ENCODE results near the gene DPEP1.
"Not testable (repeated sequence)": the region's sequence is repeated elsewhere in the genome, so short reads cannot be mapped to it uniquely, and the experiment has no call there.

DPEP1 gene
- 0 to 0.09 (median 0) reads per million in 18 experiments for total RNA-seq

DNA sequence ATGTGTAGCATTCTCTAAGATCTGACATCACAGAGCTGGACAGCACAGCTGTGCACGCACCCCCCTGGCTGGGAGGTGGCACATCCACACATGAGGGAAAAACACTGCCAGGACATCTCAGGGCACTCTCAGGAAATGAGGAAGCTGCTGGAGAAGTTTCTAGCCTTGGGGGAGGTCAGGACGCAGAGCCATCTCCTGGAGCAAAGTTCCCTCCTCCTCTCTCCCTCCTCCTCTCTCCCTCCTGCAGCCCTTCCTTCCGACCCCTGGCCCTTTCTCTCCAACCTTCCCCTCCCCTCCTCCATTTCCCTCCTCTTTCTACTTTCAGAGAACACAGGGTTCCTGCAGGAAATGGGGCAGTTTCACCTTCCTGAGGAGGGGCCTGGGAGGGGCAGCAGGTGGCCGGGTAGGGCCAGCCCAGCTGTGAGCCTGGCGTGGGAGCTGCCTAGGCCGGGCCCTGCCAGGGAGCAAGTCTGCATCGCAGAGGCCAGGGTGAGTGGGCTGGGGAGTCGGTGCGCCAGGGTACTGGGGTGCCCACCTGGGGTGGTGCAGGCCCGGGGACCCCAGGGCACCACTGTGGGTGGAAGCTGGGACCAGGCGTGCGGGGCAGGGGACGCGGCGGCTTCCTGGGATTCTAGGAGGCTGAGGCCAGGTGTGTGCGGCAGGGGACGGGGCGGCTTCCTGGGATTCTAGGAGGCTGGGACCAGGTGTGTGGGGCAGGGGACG, at the start of gene DPEP1:
Gene DPEP1 (plus strand): TSS at position 412 of the 723 bp plus-strand sequence. CDS start 16,769 bp downstream, outside the sequence.
- DNase-seq = peak; percentile 27 to 52

DNA sequence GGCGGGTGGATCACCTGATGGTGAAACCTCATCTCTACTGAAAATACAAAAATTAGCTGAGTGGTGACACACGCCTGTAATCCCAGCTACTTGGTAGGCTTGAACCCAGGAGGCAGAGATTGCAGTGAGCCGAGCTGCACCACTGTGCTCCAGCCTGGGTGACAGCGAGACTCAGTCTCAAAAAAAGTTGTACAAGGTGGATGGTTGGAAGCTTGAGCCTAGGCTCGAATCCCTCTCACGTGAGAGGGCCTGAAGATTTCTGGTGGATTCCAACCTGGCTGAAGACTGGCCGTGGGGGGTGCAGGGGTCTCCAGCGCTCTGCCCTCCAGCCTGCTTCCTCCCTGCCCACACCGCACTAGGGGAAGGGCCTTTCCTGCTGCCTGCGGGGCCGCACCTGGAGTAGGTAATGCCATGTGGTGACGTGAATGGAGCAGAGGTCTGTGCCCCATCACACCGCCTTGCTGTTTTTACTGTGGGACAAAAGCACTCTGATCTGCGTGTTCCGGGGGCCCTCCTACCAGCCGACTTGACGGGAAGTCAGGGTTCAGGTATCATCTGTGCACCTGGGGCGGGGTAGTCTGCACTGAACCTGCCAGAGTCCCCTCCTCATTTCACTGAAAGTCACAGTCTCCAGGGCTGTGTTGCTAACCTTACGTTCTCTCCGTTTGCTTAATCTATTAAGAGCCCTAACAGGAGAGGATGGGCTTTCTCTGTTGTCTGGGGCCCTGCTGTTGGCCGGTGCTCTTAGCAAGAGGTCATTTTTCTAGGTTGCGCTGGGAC, 48.8 kb upstream of the DPEP1 start:
- DNase-seq = no peak

DNA sequence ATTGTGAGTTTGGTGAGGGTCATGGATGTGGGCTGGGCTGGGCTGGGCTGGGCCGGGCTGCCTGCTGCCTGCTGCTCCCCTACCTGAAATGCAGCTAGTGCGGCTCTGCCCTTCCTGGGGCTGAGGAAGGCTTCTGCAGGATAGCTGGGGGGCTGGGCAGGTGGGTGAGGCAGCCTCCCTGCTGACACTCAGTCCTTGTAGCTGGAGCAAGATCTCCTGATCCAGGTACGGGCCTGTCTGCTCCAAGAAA, 48.3 kb upstream of the DPEP1 start:
- DNase-seq = no peak

DNA sequence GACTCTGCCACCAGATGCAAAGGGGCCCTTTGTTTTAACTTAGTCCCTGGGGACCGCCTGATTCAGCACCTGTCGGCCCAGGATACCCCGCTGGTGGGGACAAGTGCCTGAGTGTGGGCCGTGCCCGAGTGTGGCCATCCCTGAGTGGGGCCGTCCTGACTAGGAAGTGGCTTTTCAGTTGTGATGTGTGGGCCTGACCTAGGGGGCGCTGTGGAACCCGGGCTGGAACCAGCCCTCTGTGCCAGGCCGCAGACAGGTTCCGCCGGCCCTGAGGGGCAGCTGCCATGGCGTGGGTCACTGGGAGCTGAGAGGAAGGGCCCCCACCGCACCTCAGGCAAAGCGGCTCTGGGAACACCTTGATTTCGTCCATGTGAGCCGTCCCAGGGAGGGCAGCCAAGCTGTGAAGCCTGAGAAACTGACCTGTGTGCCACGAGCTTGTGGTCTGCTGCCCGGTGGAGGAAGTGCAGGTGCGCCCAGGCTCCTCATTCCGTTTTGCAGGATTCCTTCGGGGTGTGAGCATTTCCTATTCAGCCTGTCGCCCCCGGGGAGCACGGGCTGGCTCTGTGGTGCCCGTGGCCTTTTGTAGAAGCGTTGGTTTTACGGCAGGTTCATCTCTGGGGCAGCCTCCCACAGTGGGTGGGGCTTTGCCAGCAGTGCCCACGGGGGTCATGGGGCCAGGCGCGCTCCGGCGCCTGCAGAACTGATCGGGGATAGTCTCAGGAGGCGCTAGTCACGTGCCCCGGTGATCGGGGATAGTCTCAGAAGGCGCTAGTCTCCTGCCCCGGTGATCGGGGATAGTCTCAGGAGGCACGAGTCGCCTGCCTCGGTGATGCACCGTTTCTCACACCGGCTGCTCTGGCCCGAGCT, 47.7 kb upstream of the DPEP1 start:
- DNase-seq = peak; percentile 64 to 82

DNA sequence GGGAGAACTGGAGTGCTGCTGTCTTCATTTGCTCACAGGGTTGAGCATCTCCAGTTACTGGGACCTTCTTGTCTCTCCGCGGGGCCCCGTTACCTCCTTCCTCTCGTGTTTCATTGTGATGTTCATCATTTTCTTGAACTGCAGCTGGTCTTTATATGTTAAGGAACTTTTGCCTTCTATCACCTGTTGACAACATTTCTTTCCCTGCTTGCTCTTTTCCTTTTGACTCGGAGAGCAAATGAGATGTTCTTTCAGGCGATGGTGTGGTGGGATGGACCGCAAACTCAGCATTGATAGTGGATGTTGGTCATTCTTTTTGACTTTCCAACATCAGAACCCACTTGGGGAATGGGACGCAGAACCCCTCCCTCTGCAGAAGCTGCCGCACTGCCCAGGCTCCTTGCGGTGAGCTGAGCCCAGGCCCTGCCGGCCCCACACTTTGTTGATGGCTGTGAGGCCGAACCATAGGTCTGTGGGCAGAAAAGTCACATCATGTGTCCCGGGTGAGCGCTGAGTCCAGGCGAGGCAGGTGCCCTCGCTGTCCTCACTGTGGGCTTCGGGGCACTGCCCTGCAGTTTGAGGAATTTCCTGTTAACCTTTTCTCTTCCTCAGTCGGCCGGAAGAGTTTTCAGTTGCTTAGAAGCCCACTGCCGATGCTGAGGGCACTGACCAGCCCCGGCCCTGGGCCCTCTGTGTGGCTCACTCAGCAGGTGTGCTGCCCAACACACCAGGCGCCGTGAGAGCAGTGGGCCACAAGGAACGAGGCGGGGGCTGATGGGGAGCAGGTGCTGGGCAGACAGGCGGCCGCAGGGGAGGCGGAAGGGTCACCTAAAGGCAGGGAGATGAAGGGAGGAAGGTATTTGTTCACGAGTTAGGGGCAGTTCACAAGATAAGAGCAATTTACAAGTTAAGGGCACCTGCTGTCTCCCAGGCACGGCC, 45.5 kb upstream of the DPEP1 start:
- DNase-seq = no peak

DNA sequence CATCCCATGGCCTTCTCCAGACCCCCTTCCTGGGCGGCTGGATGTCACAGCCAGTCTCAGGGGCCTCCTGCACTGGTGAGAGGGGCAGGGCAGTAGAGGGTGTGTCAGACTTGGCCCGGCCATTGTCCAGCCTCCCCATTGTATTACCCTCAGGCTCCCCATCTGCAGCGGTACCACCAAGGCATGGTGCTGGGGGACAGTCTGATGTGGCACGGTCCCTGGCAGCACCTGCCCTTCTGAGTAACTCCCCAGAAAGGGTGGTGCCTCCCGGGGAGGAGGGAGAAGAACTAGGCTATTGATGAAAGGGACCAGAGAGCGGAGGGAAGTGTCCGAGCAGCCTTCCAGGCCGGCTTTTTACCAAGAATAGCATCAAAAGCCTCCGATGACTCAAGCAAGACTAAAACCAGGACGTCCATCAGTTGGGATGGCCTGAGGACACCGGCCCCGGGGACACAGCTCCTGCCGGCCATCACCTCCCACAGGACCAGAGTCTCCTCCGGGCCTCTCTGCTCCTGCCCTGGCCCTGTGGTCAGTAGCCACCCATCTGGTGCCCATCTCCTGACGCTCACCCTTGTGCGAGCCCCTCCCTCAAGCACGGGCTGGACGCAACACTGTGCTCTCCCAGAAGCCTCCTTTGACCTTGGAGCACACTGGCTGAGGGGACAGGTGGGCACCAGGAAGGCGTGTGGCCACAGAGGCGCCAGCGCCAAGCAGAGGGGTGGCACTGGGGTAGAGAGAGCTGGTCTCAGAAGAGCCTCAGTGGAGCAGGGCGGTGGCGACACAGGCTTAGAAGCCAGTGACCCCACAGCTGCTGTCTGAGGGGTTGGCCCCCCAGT, 43.7 kb upstream of the DPEP1 start:
- DNase-seq = no peak

DNA sequence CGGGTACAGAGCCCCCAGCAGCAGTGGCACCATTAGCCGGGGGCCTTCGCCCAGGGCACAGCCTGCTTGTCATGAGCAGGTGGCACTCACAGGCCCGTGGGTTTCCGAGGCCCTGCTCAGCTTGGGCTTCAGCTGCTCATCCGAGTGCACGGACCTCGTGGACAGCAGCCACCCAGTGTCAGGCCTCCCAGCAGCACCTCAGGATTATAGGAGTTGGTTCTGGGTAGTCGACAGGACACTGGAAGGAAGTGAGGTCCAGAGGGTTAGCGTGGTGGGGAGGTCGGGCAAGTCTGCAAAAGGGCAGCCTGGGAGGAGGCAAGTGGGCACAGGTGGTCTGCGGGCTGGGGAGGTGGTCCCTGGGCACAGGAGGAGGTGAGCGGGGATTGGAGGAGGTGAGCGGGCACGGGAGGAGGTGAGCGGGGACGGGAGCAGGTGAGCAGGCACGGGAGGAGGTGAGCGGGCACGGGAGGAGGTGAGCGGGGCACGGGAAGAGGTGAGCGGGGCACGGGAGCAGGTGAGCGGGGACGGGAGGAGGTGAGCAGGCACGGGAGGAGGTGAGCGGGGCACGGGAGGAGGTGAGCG, 43.0 kb upstream of the DPEP1 start:
- DNase-seq = no peak

DNA sequence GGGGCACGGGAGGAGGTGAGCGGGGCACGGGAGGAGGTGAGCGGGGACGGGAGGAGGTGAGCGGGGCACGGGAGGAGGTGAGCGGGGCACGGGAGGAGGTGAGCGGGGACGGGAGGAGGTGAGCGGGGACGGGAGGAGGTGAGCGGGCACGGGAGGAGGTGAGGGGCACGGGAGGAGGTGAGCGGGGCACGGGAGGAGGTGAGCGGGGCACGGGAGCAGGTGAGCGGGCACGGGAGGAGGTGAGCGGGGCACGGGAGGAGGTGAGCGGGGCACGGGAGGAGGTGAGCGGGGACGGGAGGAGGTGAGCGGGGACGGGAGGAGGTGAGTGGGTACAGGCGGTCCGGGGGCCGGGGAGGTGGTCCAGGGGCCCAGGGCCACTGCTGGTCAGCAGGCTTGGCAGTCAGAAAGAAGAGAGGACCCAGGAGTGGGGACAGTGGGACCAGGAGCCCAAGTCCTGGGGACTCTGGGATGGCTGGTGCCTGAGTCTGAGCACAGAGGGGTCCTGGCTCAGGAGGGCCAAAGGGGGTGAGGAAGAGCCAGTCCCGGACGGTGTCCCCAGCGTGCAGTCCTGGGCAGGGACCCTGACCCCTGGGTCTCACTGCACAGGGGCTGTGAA, 42.4 kb upstream of the DPEP1 start:
- not testable (repeated sequence) for DNase-seq

DNA sequence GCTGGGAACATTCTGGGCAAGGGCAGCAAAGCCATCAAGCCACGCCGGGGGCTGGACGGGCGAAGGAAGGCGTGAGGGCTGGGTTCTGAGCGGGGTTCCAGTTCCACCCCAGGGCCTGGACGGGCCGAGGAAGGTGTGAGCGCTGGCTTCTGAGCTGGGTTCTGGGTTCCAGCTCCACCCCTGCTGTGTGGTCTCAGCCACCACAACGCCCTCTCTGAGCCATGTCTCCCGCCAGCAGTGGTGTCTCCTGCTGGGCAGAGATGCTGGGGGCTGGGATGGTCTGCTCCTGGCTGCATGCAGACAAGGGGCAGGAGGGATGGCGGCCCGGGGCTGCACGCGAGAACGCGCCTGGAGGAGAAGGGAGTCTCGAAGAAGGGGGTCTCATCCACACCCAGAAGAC, 41.8 kb upstream of the DPEP1 start:
- no peak for DNase-seq

DNA sequence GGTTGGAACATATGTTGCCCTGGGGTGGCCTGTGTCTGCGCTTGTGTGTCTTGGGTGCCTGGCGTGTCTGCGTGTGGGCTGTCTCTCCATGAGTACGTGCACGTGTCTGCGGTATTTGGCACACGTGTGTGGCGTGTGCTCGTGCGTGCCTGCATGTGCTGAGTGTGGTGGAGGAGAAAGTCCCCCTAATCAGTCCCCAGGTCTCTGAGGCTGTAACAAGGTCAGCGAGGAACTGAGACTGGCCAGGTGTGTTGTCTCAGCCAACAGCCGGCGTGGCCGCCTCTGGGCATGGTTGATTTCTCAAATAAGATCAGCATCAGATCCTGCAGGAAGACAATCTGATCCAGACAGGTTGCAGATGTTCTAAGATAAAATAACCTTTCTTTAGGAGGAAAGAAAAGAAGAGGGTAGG, 41.4 kb upstream of the DPEP1 start:
- DNase-seq = no peak

DNA sequence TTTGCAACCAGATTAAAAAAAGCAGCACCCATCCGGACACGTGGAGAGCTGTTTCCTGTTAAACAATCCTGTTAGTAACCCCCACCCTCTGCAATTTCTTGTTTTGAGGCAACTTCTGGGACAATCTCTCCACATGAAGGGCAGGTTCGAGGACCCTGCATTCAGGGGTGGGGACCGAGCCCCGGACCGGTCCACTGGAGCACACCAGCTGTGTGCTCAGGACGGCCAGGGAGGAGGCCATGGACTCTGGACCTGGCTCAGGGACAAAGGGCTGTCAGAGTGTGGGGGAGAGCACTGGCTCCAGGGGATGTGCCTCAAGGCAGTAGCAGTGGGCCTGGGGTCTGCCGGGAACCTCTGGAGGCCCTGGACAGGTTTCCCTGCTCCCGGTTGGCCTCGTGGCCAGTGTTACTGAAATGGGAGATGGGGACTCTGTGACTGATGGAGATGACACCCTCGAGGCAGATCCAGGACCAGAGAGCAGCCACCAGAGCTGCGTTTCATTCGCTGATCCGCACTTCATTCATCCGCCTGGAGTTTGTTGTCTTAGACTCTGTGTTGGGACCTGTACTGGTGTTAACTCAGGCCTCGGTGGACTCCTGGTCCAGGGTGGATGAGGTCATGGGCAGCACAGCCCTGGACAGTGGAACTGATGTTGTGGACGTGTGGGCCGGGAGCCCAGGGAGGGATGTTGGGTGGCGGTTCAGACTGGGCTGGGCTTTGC, 40.8 kb upstream of the DPEP1 start:
- DNase-seq = no peak

DNA sequence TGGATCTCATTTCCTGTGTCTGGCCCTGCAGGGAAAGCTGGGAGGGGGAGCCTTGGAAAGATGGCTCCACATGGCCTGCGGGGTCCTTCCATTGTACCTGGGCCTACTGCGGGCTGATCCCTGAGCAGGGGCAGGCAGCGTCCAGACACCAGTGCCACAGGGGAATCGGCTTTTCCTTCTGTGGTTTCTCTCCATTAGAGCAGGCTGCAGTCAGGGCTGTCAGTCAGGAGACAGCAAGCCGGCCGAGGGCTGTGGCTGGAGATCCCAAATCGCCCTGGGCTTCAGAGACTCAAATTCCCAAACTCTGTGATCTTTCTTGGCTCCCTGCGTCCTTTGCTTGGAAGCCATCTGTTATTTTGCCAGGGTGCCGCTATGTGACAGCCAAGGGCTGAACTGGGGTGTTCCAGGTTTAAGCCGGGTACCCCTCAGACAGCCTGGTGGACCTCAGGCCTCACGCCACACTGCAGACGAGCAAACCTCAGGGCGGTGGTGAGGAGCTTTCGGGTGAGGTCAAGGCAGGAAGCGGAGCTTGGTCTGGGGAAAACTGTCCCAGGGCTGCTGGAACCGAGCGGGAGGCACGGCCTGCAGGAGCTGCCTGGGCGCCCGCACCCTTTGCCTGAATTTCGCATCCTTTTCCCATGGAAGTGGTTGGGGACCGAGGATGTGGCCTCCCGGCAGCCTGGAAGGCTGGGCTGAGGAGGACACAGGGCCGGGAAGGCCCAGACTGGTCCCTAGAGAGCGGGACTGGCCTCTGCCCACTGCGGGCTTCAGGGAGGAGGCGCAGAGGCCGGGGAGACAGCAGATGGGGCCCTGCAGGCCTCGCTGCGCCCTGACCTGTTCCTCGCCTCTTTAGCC, 39.4 kb upstream of the DPEP1 start:
- no peak for DNase-seq

DNA sequence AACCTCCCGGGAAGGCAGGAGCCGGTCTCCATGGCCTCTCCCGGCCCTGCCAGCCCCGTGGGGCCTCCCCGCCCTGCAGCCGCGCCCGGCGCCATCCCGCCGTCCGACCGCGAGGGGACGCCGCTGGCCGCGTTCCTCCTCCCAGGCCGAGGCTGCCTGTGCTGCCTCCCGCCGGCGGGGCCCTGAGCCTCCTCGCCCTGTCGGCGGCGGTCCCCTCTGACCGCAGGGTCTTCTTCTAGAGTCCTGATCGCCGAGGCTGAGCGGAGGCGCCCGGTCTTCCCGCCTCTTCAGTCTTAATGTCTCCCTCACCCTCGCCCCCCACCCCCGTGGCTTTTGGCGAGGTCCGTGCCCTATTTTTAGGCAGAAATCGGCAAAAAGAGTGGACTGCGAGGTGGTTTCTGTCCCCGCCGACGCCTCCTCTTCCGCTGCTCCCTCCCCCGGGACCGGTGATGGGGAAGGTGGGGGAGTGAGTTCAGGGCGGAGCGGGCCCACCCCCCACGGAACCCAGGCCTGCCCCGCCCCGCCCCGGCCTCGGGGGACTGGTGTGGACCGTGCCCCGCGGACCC, 38.7 kb upstream of the DPEP1 start:
- DNase-seq = peak; percentile 62 to 73

DNA sequence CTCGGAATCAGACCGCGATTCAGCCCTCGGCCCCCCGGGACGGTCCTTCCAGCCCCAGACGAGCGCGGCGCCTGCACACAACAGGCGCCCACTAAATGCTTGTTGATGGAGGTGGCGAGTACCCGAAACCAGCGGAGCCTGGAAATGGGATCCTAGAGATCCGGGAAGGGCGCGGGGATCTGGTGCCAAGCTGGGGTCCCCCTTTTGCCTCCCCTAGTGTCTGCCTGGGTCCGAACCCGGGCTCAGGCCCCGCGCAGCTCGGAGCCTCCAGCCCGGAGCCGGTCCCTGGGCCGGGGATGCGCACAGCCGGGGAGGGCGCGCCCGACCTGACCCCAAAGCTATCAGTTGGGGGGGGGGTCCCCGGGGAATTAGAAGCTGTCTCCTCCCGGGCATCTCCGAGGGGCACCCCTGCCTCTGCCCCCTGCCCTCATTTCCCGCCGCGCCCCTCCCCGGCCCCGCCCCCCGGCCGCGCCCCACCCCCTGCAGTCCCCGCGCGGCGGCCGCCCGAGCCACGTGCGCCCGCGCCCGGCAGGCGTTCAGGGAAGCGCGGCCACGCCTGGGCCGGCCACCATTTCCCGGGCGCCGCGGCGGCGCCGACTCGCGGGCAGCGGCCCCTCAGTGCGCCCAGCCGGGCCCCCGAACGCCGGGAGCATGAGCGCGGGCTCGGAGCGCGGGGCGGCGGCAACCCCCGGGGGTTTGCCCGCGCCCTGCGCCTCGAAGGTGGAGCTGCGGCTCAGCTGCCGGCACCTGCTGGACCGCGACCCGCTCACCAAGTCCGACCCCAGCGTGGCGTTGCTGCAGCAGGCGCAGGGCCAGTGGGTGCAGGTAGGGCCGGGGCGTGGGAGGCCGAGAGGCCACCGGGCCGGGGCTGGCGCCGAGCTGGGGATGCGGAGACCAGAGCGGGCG, 37.9 kb upstream of the DPEP1 start, which contains the start of gene CPNE7:
Gene CPNE7 (plus strand): TSS at position 512 of the 906 bp plus-strand sequence. CDS start 140 bp downstream, at position 652.
- no peak for DNase-seq

DNA sequence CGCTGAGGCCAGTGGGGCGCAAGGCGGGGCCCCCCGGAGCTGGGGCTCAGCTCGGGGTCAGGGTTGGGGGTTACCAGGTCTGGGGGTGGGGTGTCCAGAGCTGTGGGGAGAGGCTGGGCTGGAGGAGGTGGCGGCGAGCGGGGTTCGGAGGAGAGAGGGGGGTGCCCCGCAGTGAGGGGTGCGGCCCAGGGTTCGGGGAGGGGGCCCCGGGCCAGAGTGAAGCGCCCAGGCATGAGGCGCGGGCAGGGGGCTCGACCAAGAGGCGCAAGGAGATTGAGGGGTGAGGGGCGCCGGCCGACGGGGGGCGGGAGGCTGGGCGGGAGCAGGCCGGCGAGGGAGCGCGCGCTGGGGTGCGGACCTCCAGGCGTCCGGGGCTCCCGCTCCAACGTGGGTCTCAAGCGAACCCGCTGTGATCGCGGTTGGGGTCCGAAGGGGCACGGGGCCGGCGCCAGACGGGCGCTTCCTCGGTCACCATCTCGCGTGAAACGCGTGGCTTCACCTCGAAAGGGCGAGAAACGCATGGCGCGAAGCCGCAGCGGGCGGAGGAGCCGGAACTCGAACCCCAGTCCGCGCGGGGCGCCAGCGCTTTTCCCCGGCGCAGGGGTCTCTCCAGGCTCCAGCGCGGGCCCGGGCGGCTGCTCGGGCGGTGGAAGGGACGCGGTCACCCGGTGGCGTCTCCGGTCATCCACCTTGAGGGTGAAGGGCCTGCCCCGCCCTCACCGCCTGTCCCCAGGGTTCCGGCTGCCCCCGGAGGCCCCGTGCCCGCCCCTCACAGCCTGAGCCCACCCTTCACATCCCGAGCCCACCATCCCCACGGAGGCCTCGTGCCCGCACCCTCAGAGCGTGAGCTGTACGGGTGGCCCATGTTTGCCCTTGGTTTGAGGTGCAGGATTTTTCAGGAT, 37.0 kb upstream of the DPEP1 start:
- no peak for DNase-seq
